Esophagus muscularis mucosa (tissue), 3 donors: ENCODE results near the gene MEN1.

Experiments used
- CTCF ChIP-seq, 3 experiments: fragments of 200-600 bp in 2 of 3; fragments of 450-650 bp in 1 of 3; sonication (generic) in 2 of 3; IDR thresholded peaks; one replicate each; pipeline ENCODE4 v1.5.1; 2017 to 2019; ENCODE audit warnings: antibody characterized with exemption in 3 of 3, mild to moderate bottlenecking in 2 of 3, moderate library complexity in 1 of 3
- POLR2A ChIP-seq: fragments of 450-650 bp; IDR thresholded peaks from one replicate; pipeline ENCODE4 v1.6.1; 2017; ENCODE audit warnings: antibody characterized with exemption, moderate library complexity, mild to moderate bottlenecking, low read depth
- POLR2AphosphoS5 ChIP-seq, 2 donors: sonication (generic); formaldehyde crosslinking; IDR thresholded peaks; one replicate each; pipeline ENCODE4 v1.6.1; 2017; ENCODE audit warnings: antibody characterized with exemption in 2 of 2

- no peak for TF ChIP-seq CTCF (IDR thresholded peaks at IDR 0.05)
- TF ChIP-seq POLR2AphosphoS5 (IDR thresholded peaks at IDR 0.05) = no peak
- no peak for TF ChIP-seq POLR2A
These were observed 36.2 kb downstream of the MEN1 start for GRCh38 chr11:64774144-64774543.
